ENCODE data around the gene ZNF445. TPM values are rescaled to one million over a fixed set of nuclear protein-coding genes. Genes with fewer than 3 reads are reported as not detected.
A peak's percentile ranks its signal among the peaks of the same experiment; 100 is the strongest.
"Not testable (repeated sequence)": the region's sequence is repeated elsewhere in the genome, so short reads cannot be mapped to it uniquely, and the experiment has no call there.

The ZNF445 gene
- total RNA-seq, 1 donor from 2014 or later = 19.8 TPM

DNA sequence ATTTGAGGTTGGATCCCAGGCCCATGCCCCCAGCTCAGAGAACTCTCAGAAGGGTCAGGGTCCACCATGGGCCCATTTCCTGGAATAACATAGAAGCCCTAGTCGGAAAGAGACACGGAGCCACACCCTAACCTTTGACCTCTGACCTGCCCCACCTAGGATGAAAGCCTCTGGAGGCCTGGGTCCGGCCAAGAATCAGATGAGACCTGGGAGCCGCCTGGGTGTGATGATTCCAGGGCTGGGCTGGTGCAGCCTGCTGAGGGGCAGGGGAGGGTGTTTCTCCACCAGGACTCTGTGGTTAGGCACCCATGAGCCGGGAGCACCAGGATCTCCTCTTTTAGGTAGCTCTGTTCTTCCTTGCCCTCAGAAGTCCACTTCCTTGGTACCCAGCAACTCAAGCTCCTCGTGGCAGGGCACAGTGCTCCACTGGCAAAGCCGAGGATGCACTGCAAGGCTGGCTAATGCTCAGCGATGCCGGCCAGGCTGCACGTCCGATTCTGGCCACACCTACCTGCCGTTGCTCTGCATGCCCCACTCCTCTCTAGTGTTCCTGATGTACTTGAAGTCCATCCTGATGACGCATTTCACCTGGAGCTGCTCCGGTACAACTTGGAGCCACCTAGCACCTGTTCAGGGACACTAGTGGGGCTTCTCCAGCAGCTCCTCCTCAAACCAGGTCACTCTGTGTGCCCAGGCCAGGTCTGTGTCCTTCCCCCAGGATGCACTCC is 57.4 kb downstream of the ZNF445 start:
- DNase-seq (no peak), ATAC-seq (no peak)
- Histone ChIP-seq H3K9me3 (no peaks in the 10 kb centered on the region), H3K4me1 (no peaks in the 10 kb centered on the region), H3K27me3 (no peaks in the 10 kb centered on the region), H3K4me3 (no peak overlapping the region), H3K27ac (no peak overlapping the region), H3K36me3 (no peaks in the 10 kb centered on the region)
- intact Hi-C loops (cut with DNase I) = no loop called here
- TF ChIP-seq, protein P1, sequence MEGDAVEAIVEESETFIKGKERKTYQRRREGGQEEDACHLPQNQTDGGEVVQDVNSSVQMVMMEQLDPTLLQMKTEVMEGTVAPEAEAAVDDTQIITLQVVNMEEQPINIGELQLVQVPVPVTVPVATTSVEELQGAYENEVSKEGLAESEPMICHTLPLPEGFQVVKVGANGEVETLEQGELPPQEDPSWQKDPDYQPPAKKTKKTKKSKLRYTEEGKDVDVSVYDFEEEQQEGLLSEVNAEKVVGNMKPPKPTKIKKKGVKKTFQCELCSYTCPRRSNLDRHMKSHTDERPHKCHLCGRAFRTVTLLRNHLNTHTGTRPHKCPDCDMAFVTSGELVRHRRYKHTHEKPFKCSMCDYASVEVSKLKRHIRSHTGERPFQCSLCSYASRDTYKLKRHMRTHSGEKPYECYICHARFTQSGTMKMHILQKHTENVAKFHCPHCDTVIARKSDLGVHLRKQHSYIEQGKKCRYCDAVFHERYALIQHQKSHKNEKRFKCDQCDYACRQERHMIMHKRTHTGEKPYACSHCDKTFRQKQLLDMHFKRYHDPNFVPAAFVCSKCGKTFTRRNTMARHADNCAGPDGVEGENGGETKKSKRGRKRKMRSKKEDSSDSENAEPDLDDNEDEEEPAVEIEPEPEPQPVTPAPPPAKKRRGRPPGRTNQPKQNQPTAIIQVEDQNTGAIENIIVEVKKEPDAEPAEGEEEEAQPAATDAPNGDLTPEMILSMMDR (IDR thresholded peaks at IDR 0.05) = no peak

DNA sequence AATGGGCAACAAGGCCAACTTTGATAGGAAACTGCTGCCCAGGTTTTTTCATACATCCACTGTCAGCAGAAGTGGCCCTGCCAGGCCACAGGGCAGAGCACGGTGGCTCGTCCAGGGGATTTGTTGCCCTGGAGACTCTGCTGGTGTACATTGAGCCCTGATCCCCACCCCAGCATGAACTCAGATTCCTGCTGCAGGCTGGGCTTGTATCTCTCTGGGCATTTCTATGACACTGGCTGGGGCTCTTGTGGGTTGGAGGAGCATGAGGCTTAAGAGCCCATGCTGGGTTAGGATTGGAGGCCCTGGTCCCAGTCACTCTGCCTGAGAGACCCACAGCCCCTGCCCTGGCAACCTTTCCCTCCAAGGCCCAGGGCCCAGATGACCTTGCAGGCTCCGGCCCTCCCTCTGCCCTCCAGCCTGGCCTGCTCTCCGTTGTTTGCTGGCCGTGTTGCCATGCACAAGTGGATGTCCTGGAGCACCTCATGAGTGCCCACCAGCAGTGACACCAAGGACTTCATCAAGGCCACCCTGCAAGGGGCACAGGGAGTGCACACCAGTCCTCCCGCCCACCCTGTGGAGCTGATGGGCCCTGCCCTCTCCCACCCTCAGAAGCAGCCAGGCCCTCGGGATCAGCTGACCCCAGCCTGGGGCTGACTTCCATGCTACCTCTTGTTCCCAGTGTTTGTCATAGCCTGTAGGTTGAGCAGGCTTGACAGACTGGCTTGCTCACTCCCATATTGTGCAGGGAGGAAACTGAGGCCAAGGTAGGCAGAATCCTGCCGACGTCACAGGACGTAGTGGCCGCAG is 58.2 kb downstream of the ZNF445 start:
- no peak for DNase-seq
- no peaks in the 10 kb centered on the region for H3K36me3 ChIP-seq

DNA sequence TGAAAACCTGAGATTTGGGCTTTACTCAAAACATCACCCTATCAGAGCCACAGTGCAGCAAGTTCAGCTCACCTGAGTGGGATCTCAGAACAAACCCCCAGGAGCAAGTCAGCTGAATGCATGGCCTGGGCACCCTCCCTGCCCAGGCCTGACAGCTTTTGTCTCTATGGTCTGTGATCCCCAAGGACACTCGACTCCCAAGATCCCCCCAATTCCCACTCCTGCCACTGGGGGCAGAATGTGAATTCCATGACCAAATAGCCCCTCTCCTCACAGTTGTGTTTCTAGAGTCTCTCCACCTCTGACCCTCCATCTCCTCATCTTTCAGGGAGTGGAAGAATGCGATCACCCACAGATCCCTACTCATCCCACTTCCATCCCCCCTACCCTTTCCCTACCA is 58.9 kb downstream of the ZNF445 start:
- ATAC-seq = no peak
- Histone ChIP-seq H3K4me1 (no peaks in the 10 kb centered on the region), H3K4me3 (no peak overlapping the region), H3K9me3 (no peaks in the 10 kb centered on the region), H3K27ac (no peak overlapping the region), H3K27me3 (no peaks in the 10 kb centered on the region), H3K36me3 (no peaks in the 10 kb centered on the region)
- TF ChIP-seq, protein P1 (IDR thresholded peaks at IDR 0.05) = peak; percentile 11
- intact Hi-C loops (cut with DNase I) = no loop called here
- no peak for DNase-seq

More for the DNA sequence above, 58.2 kb downstream of the ZNF445 start:
- Histone ChIP-seq H3K4me3 (no peak overlapping the region), H3K27me3 (no peaks in the 10 kb centered on the region), H3K4me1 (no peaks in the 10 kb centered on the region), H3K9me3 (no peaks in the 10 kb centered on the region), H3K27ac (no peak overlapping the region)
- TF ChIP-seq, protein P1 (IDR thresholded peaks at IDR 0.05) = no peak
- ATAC-seq = no peak
- intact Hi-C loops (cut with DNase I) = no loop called here

DNA sequence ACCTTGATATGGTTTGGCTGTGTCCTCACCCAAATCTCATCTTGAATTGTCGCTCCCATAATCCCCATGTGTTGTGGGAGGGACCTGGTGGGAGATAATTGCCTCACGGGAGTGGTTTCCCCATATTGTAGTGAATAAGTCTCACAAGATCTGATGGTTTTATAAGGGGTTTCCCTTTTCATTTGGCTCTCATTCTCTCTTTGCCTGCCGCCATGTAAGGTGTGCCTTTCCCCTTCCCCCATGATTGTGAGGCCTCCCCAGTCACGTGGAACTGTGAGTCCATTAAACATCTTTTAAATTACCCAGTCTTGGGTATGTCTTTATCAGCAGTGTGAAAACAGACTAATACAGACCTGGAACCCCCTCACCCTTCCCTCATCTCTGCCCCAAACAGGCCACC is 59.4 kb downstream of the ZNF445 start:
- H3K27ac ChIP-seq; H3K4me1 ChIP-seq; H3K9me3 ChIP-seq; intact Hi-C loops (cut with DNase I); DNase-seq; H3K27me3 ChIP-seq; H3K4me3 ChIP-seq; H3K36me3 ChIP-seq; ATAC-seq: not testable (repeated sequence)

DNA sequence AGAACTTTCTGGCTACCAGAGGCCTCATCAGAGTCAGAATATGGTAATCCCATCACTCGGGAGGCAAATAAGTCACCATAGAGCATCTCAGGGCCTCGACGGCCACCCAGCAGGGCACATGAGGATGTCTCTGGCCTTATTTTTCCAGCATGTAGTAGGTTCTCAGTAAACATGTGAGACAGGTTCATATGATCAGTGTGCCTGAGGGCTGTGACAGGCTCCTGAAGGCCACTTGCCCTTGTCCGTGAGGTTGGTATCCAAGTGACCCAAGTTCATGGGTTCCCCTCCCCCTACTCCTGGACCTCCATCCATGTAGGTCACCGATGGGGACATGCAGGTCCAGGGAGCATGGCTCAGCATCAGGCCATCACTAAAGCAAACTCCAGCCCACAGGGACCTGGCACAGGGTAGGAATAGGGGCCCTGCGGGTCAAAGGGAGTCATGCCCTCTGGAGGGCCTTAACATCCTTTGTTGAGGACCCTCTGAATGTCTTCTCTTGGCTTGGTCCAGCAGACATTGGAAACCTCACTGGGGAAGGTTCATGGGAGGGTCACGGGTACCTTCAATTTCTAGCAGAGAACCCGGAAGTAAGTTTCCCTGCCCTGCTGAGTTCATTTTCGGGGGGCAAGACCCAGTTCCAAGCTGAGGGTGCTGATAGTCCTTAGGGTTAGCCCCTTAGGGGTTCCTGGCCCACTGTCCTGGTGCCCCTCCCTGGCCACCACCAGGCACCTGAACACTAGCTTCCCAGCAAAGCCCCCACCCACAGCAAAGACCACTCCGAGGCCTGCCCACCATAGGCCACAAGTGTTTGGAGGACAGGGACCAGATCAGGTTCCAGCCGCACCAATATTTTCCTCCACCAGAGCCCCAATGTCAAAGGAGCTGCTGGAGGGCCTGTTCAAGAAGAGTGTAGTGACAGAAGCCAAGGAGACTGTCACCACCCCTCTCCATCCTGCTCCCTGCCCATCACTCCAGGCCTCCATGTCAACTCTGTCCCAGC is 61.1 kb downstream of the ZNF445 start:
- no peak overlapping the region for H3K27ac ChIP-seq
- TF ChIP-seq, protein P1 (IDR thresholded peaks at IDR 0.05) = no peak
- no peaks in the 10 kb centered on the region for H3K27me3 ChIP-seq
- intact Hi-C loops (cut with DNase I) = no loop called here
- no peak for DNase-seq
- no peaks in the 10 kb centered on the region for H3K36me3 ChIP-seq
- H3K4me1 ChIP-seq = no peaks in the 10 kb centered on the region
- no peak for ATAC-seq
- H3K9me3 ChIP-seq = no peaks in the 10 kb centered on the region
- no peak overlapping the region for H3K4me3 ChIP-seq

All from upper lobe of right lung (tissue), 1 donor.